ENCODE data around the gene TMIE.
"Not testable (repeated sequence)": the region's sequence is repeated elsewhere in the genome, so short reads cannot be mapped to it uniquely, and the experiment has no call there.

TMIE gene

DNA sequence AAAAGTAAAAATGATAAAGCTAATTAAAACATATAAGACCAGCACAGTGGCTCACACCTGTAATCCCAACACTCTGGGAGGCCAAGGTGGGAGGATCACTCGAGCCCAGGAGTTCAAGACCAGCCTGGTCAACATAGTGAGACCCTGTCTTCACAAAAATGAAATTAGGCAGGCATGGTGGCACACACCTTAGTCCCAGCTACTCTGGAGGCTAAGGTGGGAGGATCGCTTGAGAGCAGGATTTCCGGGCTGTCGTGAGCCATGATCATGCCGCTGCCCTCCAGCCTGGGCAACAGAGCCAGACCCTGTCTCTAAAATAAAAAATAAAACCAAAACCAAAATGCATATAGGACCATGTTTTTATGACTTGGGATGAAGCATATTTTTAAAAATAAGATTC is 21.3 kb downstream of the TMIE start:
- DNase-seq (ENCODE audit: low read depth): no peak

DNA sequence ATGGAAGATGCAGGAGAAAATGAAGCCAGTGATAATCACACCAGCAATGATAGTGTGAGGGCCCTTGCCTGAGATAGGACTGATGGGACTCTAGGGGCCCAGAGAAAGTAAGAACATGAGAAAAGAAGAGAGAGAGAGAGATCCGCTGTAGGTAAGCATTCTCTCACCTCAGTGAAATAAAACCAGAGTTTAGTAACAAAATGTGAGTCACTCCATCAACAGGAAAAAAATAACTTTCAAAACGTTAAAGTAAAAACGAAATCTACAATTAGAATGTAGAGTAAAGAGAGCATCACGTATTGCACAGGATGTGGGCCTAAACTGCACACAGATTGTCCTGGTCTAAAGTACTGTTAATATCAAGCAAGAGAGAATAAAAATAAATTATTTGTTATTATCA is 23.2 kb downstream of the TMIE start:
- DNase-seq (ENCODE audit: low read depth): no peak

DNA sequence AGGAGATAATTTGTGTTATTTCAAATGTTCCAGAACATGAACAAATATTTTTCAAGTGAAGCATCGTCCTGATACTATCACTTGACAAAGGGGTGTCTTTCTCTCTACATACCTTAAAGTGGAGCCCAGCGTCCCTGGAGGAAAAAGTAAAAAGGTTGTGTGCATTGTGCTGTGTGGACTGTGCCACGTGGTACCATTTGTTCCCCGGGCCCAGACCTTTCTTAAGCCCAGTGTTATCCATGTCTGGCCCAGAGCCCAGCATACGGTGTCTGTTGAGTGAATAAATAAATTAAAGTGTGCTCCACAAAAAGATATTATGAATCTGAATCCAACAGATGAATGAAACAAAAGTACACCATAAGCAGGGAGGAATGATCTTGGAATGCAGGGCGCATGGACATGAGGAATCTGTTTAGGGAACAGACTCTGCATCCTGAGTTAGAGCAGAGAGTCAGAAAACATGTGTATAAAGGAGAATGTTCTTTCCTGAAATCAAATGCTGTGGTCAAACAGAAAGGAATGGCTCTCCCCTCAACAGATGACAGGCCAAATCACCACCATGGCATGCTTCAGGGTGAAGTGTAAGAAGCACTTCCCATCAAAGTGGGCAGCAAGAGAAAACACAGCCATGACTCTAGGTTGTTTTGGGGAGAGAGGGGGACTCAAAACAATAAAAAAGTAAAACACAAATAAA is 24.6 kb downstream of the TMIE start:
- no peak for DNase-seq (ENCODE audit: low read depth)

GRCh38 chr3:46729038-46729437 is 27.8 kb downstream of the TMIE start:
- DNase-seq (ENCODE audit: low read depth): no peak

DNA sequence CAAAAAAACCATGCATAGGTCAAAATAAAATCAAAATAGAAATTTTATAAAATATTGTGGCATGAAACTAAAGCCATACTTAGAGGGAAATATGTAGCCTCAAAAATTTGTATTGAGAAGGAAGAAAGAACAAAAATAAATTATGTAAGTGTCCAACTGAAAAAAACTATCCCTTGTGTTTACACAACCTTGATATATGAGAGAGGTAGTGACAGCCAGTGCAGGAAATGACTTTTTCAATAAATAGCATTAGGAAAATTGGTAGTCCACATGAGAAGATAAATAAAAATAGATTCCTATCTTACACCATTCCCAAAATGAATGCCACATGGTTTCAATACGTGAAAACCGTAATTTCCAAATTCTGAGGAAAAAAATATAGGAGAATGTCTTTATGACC is 29.6 kb downstream of the TMIE start:
- DNase-seq (ENCODE audit: low read depth): no peak

DNA sequence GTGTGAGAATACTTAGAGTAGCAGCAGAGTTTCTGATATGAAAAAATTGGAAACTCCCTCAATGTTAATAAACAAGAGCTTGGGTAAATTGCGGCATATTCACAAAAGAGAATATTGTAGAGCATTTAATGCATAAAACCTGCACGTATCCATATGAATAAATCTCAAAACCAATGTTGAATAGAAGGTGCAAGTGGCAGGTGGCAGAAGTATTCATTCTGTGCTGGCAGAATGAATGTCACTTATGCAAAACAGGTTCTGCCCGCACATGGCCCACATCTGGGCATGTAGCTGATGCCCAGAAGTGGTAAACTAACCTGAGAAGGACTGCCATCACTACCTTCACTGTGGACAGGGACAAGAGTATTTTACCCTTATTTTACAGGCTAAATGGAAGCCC is 30.6 kb downstream of the TMIE start:
- no peak for DNase-seq (ENCODE audit: low read depth)

DNA sequence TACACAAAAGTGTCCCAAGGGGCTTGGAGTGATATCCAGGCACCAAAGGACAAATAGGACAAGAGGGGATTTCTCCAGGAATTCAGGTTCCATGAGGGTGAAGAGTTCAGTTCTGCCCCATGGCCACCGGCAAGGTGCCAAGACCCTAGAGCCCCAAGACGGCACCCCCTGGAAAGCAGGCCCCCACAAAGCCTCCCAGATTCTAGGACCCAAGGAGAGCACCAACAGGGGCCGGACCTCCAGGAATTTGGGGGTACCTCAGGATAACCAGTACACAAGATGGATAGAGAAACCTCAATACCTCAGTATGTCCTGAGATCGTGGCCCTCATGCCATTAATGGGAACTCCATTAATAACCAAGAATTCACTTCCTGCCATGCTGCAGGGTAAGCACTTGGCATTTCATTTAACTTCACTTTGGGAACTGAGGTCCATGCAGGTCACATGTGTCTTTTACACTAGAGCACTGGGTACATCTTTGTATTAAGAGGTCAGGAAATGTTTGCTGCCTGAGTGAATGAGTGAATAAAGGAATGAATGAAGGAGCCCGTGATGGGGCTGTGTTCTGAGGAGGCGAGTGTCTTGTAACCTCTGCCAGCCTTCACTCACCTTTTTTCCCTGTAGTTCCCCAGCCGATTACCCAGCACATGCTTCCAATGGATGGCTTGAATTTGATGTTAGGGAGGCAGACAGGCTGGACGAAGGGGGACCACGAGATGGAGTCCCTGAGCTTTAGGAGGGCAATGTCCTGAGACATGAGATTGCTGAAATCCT is 32.0 kb downstream of the TMIE start:
- DNase-seq (ENCODE audit: low read depth): no peak

DNA sequence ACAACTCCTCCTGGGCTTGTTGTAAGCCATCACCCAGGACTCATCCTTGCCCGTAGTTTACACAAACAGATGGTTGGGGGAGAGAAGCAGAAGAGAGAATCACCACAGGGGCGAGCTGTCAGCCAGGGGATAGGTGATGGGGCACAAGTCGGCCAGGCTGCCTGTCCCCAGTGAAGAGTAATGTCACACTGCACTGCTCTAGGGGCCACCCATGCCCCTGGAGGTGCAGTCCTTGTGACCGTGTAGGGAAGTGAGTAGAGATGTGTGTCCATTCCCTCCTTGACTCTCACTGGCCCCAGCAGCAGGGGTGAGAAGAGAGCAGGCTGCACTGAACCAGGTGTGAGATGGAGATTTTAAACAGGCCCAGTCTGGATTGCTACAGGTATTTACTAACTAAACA is 33.6 kb downstream of the TMIE start:
- DNase-seq (ENCODE audit: low read depth): no peak

DNA sequence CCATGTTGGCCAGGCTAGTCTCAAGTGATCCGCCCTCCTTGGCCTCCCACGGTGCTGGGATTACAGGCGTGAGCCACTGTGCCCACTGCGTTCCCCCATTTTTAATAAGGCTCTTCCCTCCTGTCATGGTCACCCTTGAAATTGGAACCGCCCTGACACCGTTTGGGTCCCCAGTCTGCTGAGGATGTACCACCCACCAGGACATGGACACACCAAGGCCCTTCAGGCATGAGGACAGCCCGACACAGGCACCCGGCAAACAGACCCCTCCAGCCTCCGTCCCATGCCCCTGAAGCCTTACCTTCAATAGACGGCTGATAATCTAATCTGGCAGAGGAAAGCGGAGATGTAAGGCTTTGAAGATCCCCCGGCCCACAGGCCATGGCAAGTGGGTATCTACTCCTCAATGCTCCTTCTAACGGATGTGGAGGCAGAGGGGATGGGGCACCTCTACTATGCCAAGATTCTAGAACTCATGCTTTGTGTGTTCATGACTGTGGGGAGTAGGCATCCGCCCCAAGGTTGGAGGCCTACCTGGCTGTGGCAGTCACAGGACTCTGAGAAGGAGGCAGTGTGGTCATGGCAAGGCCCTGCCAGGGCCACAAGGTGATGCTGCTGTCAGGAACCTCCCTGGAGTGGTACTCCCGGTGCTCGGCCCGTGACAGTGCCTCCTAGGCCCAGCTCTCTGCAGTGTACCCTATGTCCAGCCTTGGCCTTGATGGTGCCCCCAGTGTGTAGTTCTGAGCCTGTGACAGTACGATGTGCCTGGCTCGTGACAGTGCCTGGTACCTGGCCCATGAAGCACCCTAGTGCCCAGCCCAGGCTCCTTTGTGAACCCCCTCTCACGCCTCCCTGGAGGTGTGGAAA is 35.0 kb downstream of the TMIE start:
- no peak for DNase-seq (ENCODE audit: low read depth)

GRCh38 chr3:46737329-46737731 is 36.1 kb downstream of the TMIE start:
- no peak for DNase-seq (ENCODE audit: low read depth)

GRCh38 chr3:46739565-46739964 is 38.4 kb downstream of the TMIE start:
- DNase-seq (ENCODE audit: low read depth): not testable (repeated sequence)

GRCh38 chr3:46742992-46743585 is 41.9 kb downstream of the TMIE start:
- no peak for DNase-seq (ENCODE audit: low read depth)

DNA sequence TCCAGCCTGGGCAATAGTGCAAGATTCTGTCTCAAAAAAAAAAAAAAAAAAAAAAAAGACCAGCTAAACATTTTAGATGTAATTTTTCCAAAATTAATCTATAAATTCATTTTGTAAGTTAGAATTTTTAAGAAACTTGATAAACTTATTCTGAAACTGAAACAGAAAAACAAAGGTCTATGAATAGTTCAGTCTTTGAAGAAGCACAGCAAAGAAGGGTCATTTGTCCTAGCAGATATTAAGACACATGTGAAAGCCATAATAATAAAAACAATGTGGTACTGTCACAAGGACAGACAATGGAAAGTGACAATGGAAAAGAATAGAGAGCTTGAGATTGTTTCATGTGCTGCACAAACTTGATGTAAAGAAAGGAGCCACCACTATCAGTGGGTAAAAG is 45.5 kb downstream of the TMIE start:
- no peak for DNase-seq (ENCODE audit: low read depth)

- no peak for DNase-seq (ENCODE audit: low read depth)
Measured at GRCh38 chr3:46748170-46748569, 47.0 kb downstream of the TMIE start.

DNA sequence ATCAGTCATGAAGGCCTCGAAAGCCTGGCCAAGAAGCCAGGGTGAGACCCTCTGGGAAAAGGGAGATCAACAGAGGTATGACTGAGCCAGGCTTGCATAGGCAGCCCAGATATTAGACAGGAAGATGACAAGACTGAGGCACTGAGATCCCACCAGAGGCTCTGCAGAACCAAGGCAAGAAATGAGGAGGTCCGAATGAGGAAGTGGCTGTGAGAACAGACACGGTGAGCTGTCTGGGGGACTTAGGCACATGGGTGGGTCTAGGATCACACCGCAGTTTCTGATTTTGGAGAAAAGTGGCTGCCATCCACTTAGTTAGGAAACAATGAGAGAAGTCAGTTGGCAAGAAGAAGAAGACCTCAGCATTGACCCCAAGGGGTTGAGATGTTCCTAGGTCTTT is 47.9 kb downstream of the TMIE start:
- DNase-seq (ENCODE audit: low read depth): no peak

- no peak for DNase-seq (ENCODE audit: low read depth)
Measured at GRCh38 chr3:46750555-46751038, 49.4 kb downstream of the TMIE start.

GRCh38 chr3:46753127-46753526 is 51.9 kb downstream of the TMIE start:
- not testable (repeated sequence) for DNase-seq (ENCODE audit: low read depth)

DNA sequence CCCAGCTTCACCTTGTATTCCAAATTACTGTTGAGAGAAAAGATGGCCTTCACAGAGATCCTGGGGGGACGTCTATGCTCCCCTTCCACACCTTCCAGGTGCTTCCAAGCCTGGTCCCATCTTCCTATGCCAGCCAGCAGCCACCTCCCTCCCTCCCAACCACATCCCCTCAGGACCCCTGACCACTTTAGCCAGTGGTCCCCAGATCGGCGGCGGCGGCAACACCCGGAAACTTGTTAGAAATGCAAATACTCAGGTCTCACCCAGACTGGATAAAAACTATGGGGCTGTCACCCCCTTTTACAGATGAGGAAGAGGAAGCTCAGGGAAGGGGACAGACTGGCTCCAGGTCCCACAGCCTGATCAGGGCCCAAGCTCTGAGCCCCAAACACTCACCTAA is 54.5 kb downstream of the TMIE start:
- no peak for DNase-seq (ENCODE audit: low read depth)

DNA sequence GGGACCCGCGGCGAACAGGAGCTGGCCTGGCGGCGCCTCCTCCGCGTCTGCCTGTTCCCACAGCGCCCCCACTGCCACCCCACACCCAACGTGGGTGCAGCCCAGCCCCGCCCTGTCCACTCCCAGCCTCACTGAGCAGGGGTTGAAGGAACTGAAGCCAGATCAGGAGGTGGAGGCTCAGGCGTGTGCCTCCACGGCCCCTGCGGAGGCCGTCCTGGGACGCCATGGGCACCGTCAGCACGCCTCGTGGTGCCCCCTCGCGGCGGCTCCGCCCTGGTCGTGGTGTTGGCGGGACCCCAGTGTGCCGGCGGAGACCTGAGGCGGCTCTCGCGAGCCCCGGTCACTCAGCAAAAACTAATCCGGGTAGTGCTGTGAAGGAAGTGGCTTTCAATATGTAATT is 55.5 kb downstream of the TMIE start:
- DNase-seq (ENCODE audit: low read depth): no peak

DNA sequence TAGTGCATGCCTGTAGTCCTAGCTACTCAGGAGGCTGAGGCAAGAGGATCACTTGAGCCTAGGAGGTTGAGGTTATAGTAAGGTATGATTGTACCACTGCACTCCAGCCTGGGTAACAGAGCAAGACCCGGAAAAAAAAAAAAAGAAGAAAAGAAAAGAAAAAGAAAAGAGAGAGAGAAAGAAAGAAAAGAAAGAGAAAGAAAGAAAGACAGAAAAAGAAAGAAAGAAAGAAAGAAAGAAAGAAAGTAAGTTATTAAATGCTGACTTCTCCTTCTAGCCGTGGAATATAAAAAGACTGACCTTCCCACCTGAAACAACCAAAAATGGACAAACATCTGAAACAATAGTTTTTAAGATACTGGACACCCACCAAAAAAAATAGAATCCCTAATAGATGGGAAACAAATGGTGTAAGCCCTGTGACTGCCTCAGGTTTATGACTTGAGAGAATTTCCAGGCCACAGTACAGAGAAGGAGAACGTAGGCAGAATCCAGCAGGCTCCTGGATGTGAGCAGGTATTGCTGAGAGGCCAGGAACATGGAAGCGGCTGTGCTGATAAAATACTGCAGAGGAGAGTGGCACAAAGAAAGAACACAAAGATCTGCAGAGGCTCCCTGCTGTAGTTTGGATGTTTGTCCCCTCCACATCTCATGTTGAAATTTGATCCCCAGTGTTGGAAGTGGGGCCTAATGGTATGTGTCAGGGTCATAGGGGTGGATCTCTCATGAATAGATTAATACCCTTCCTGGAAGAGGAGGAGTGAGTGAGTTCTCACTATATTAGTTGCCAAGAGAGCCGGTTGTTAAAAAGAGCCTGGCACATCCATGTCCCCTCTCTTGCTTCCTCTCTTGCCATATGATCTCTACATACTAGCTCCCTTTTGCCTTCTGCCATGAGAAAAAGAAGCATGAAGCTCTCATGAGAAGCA is 58.3 kb downstream of the TMIE start:
- no peak for DNase-seq (ENCODE audit: low read depth)

Data from GM04503 (cell line).